GM20431 (cell line): ENCODE measurements around the gene PCDH7.

Experiments
- in situ Hi-C: fragments of 300-500 bp; cut with MseI, MboI; formaldehyde crosslinking; loops from one replicate; pipeline ENCODE4 v1.15.0; 2020; ENCODE audit warnings: low sequenced_read_pairs; ENCODE audit not compliant: unreplicated experiment

Gene PCDH7

DNA sequence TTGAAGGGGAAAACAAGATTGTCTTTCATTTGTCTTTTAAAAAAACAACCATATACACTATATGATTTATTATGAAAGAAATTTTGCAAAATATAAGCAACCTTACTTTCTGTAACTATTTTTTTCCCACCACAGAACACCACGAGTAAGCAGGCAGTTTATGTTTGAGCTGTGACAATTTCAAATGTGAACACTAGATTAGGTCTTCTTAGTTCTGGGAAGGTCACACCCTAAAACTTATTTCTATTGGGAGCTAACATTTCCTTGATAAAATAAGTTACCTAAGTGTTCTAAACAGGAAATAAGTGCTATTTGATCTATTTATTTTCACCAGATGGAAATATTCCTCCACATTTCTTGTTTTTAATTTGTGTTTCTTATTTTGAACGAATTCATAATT is 50.6 kb downstream of the PCDH7 start:
- in situ Hi-C loops = no loop called here

DNA sequence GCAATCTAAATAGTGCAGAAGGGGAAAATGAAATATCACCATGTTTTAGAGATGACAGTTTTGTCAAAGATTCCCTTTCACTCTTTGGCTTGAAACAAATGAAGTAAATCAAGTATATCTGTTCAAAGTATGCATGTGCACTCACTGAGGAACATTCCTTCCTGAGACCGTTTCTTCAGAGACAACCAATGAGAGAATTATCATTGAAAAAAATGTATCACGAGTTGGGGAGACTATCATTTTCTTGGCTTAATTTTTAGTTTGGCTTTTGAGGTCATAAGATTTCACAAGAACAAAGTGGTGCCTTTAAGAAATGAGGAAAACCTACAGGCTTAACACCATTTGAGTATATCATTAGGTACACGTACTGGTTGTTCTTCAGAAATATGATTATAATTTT is 56.3 kb downstream of the PCDH7 start:
- in situ Hi-C loops = no loop called here

DNA sequence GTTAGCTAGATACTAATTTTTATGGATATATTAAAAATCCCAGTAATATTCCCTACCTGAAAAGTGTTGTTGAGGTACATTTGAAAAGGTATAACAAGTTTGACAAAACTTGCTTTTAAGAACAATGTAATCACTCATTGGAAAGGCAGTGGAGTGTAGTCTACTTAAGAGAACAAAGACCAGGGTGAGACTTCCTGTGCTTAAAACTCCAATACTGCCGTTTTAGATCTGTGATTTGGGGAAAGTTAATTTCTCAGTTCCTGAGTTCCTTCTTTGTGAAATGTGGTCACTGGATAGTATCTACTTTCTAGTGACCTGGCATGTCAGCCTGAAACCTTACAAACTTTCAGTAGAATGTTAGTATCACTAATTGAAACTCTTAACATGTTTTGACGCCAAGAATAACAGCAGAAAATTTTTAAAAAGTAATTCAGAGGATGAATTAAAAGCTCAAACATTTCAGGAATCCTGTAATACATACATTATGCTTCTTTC is 56.8 kb downstream of the PCDH7 start:
- in situ Hi-C loops = no loop called here
